ENCODE data around the gene TAOK1.
"Not testable (repeated sequence)": the region's sequence is repeated elsewhere in the genome, so short reads cannot be mapped to it uniquely, and the experiment has no call there.

TAOK1 gene

DNA sequence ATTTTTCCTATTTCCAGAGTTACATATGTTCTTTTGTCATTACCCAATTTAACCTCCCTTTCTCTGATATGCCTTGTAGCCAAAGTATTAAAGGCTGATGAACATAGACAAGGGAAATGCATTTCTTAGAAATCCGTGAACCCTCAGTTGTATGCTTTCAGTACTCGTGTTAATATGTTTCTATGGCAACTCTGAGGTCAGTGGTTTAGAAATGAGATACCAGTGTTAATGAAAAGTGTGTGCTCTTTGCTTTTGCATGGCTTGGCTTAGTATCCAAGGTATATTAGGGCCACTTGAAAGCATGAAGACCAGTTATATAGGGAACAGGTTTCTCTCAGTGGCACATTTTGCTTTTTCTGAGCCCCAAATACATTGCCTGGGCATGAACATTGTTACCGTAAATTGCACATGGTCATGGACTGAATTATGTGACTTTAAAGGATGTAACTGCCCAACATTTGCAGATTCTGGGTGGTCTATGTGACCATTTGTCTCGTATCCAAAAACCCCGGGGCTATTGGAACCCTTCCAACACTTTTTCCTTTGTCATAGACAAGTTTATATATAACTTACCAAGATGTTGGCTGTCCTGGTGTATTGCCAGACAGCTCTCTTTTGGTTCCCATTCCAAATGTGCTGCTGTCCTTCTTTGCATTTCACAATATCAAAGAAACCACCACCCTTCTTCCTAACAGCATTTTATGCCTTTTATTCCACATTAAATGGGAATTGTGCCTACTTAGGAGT is 159.2 kb downstream of the TAOK1 start:
- DNase-seq: no peak

DNA sequence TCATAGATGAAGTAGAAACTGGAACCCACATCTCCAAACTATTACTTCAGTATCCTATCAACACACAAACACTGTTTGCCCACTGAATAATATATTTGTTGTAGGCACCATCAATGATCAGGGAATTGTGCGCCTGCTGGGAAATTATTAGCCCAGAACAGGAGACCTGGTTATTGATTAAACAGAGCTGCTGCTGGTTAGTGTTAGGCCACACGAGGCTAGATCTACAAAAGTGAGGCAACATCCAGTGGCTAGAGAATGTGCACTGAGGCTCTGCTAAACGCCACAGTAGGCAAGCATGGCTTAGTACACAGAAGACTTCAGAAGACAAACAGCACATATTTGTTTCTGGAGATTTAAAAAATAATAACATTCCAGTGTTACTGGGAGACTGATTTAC is 165.7 kb downstream of the TAOK1 start:
- DNase-seq: no peak

DNA sequence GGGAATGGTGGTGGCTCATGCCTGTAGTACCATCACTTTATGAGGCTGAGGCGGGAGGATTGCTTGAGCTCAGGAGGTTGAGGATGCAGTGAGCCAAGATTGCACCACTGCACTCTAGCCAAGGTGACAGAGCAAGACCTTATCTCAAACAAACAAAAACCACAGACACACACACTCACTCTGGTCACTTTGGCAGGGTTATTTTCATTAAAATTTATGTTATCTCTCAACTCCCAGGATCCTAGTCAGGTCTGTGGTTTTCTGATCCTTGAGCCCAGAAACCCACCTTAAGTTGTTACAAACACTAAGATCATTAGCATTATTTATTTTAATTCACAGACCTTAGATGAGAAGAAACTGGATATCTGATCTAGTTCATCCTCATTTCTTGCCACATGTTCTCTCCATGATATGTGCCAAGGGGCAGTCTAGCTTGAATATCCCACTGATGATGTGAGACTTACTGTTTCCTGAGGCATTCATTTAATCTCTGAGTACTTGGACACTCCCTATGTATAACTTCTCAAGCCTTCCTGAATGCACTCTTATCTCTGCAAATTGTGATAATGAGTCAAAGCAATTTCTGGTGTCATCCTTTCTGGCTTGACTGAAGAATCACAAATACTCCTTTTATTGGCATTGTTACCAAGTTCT is 167.0 kb downstream of the TAOK1 start:
- DNase-seq: no peak

DNA sequence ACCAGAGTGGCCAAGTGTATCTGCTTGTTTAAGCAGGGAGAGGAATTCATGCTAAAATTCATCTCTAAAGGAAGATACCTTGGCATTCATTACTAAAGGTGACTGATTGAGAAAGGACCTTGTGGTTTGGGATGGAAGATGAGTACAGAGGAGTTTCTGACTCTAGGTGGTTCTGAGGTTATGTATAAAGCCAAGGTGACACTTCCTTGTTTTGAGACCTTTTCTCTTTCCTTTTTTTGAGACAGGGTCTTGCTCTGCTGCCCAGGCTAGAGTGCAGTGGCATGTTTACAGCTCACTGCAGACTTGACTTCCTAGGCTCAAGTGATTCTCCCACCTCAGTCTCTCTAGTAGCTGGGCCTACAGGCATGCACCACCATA is 167.6 kb downstream of the TAOK1 start:
- no peak for DNase-seq

DNA sequence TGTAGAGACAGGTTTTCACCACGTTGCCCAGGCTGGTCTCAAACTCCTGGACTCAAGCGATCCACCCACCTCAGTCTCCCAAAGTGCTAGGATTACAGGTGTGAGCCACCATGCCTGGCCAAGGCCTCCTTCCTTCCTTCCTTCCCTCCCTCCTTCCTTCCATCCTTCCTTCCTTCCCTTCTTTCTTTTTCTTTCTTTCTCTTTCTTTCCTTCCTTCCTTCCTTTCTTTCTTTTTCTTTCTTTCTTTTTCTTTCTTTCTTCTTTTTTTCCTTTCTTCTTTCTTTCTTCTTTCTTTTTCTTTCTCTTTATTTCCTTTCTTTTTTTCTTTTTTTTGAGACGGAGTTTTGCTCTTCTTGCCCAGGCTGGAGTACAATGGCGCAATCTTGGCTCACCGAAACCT is 168.0 kb downstream of the TAOK1 start:
- not testable (repeated sequence) for DNase-seq

DNA sequence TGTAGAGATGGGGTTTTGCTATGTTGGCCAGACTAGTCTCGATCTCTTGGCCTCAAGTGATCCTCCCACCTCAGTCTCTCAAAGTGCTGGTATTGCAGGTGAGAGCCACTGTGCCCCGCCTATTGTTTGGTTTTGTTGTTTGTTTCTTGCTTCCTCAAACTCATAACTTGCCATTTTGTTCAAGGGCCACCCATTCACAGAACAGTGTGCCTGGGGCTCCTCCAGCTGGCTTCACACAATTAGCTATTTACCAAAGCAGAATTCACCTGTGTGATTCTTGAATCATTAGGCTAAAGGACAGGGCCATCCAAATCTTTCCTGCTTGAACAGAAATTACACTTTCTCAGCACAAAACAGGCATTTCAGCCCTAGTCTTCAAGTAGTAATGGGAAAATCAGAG is 169.5 kb downstream of the TAOK1 start:
- DNase-seq: no peak

DNA sequence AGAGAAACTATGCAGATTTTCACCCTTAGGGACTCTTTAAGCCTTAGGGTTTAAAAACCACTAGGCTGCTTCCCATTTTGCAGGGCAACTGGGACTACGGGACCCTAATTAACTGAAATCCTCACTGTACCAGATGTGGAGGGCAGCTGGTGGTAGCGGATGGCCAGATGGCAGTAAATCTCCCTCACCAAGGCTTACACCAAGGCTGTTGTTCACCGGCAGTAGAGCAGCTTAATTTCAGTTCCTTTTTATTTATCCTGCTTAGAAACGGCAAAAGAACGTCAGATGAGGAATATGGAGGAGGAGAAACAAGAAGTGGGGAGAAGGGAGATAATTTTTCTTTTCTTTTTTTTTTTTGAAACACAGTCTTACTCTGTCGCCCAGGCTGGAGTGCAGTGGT is 170.2 kb downstream of the TAOK1 start:
- DNase-seq: peak; percentile 65 to 87 (median 77)

DNA sequence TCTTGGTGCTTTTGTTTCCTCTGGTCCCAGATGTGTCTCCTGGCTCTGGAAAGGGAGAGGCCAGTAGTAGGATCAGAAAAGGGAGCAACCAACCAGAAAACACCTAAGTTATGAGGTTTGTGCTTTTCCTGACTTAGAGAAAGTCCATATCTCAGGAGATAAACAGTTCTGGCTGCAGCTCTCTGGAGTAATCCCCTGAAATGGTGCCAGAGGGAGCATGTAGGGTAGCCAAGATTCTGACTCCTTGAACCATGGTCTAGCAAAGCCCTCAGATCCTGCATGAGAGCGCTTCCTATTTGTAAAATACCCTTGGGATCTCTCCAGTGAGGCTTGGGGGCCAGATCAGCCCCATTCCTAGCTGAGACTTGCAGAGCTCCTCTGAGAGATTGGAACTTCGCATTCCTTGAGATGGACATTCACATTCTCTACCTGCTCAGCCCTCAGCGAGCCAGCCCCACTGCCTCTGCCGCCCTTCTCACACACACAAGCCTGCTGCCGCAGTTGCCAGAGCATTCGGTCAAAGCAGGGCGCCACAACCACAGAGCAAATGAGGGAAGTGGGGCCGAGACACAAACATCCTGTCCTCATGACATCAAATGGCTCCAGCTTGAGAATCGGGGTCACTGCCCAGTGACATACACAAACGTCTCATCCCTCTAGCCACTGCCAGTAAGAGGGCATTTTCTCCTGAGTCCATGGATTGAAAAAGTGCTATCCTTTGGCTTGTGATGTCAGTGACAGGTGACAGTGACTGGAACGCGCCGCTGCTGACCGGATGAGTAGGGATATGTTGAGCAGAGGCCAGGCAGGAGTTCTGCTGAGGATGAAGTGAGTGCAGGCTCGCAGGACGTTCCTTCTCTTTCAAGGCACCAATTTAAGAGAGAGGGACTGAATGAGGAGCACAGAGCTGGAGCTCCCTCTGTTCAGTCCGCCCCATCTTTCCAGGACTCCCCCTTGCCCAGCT is 171.7 kb downstream of the TAOK1 start:
- DNase-seq: peak; percentile 75 to 85 (median 82)

DNA sequence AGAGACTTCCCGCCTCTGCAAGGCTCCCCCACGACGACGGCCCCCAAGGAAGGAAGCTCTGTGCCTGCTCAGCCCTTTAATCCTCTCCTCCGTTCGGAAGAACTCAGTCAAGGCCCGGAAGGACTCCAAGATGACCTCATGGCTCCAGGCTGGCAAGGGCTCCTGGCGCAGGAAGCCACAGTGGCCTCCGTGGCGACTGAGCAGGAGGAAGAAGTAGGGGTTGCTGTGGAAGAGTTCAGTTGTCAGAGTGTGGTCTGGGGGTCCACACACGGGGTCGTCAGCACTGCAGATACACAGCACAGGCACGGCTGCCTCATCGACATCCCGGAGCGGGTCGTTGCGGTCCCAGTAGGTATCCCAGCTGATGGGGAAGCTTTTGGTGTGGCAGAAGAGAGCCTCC is 172.5 kb downstream of the TAOK1 start:
- peak in 3 of 4 experiments; percentile 18 to 36 (median 18) for DNase-seq

DNA sequence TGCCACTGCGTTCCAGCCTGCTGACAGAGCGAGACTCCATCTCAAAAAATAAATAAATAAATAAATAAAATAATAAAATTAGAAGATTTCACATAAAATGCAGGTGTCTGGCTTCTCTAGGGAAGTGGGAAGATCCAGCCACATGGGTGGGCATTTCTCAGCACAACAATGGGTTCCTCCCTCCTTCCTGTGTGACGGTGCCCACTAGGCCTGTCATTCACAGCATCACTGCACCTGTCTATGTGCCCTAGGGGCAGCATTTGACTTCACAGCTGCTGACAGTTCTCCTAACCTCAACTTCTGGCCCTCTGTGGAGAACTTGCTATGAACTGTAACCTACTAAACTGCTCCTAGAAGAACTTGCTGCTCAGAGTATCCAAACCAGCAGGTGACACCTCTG is 173.7 kb downstream of the TAOK1 start:
- no peak for DNase-seq

DNA sequence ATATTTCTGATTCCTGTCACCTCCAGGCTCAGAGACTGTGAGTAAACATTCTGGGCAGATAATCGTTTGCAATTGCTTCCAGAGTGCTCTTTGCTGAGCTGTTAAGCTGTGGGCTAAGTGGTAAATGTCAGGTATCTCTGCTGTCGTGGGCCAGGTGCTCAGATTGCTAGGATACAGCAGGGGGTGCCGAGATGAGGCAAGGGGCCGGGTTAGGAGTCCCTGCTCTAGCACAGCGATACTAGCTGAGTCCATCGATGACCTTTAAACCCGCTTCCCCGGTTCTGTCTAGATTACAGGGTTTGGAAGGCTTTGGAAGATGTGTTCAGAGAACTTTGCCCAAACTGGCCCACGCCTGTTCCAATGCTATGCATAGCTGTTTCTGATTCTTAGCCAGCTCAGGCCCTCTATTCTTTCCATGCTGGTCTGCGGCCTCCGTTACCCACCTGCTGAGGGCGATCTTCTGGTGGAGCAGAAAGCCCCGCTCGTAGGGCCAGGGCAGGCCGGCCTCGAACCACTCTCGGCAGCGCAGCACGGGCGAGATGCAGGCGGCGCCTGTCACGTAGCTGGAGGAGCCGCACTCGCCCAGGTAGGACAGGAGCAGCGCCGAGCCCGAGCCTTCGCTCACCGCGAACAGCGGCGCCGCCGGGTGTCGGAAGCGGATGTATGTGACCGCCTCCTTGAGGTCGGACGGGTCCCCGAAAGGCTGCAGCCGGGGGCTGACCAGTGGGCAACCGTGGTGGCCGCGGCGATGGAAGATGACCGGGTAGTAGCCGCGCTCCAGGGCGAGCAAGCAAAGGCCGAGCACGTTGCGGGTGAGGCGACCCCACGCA is 175.7 kb downstream of the TAOK1 start:
- peak; percentile 15 to 67 (median 42) for DNase-seq

DNA sequence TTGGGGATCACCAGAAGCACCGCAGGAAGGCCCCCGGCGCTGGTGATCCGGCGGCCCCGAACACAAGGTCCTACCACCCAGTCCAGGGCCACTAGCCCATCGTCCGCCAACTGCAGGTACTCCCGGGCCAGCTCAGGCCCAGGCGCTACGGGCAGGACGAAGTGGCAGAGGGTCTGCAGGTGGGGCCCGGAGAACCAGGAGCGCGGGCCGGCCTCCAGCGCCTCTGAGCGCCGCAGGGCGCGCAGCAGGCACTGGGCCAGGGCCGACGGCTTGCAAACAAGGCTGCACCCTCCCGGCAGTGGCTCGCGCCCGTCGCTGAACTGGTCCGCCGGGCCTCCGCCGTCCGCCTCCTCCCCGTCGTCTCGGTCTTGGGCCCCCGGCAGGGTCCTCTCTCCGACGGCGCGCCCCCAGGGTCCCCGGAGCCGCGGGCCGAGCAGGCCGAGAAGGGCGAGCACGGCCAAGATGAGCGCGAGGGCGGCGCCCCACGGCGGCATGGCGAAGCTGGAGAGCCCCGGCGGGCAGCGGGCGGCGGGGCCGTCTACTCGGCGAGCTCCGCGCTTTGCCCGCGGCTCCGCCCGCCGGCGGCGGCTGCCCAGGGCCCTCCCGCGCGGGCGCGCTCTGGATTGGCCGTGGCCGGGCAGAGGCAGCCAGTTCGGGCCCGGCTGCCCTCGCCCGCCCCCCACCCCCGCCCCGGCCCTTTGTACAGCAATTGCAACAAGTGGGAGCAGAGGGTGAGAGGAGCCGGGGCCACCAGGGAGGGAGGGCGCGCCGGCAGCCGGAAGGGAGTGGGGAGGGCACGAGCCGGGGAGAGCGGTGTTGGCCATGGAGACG is 176.5 kb downstream of the TAOK1 start, which contains the start of gene ABHD15:
ABHD15 (minus strand) TSS at position 565 of the 831 bp plus-strand sequence; CDS start at position 494, 71 bp downstream.
- peak; percentile 87 to 95 (median 91) for DNase-seq

DNA sequence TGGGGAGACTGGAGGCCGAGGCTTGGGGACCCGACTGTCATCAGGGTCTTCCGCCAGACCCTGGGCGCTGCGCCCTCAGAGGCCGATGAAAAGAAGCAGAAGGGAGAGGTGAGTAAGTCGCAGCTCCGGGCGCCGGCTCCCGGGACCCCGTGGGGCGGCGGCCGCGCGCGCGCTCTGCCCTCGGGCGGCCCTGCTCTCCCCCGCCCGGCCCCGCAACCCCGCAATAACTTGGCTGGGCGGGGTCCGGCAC is 177.1 kb downstream of the TAOK1 start:
- no peak for DNase-seq

DNA sequence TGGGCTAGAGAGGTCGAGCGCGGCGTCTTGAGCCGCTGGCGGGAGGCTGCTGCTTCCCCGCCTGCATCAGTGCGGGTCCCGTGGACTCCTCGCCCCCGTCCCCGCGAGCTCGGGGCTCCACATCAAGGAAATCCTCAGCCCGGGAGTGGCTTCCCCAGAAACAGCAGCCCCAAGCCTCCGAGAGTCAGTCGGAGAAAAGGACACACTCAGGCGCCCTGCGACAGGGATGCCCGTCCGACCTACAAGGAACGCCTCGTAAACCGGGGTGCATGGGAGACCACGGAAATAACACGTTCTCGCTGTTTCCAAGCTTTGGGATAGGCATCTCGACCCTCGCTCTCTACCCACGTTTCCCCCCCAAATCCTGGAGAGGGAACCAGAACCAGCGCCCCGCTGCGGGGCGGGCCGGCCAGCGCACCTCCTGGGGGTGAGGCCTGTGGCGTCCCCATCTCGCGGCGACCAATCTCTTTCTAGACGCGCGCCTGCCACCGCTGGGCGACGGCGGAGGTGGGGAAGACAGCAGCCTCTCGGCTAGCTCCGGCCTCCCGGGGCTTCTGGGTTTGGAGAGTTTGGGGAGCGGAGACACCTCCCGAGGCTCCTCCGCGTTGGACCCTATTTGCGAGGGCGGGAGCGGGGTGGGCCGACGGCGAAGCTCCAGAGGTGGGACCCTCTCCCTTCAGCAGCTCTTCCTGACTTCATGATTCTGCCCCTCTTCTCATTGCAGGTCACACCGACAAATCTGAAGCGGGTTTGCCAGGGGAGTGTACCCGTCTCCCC is 177.6 kb downstream of the TAOK1 start:
- DNase-seq: peak; percentile 54 to 84 (median 71)

DNA sequence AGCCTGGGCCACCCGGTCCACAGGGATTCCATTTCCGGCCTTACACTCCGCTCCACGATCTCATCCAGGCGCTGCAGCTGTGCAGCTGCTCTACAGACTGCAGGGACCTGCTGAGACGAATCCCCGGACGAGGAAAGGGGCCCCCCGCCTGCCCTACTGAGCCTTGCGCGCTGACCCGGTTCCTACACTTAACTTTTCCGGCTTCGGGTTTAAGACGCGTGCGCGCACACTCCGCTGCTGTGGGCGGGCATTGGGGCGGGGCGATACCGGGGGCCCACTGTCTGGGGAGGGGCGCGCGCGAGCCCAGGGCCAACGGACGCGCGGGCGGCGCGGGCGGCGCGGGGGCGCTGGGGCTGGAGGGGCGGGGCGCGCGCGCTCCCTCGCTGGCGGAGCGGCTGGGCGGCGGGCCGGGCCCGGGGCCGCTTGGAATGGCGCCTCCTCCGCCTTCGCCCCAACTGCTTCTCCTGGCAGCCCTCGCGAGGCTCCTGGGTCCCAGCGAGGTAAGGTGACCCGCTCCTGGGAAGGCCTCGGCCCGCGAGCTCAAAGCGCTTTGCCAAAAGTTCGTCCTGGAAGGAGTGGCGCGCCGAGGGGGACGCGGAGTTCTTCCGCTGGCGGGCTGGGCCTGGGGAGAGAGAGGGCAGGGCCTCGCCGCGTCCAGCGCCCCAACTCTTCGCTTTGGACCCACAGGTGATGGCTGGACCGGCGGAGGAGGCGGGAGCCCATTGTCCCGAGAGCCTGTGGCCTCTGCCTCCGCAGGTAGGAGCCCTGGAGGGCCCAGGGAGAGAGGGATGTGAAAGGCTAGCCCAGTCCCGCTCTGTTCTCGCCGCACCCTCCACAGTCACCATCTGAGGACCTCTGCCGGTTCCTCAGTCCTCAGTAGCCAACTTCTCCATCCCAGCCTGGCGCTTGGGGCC is 178.4 kb downstream of the TAOK1 start, which contains the start of gene TP53I13:
TP53I13 (plus strand) TSS at position 371 of the 914 bp plus-strand sequence; CDS start at position 429, 58 bp downstream.
- peak; percentile 68 to 93 (median 80) for DNase-seq

DNA sequence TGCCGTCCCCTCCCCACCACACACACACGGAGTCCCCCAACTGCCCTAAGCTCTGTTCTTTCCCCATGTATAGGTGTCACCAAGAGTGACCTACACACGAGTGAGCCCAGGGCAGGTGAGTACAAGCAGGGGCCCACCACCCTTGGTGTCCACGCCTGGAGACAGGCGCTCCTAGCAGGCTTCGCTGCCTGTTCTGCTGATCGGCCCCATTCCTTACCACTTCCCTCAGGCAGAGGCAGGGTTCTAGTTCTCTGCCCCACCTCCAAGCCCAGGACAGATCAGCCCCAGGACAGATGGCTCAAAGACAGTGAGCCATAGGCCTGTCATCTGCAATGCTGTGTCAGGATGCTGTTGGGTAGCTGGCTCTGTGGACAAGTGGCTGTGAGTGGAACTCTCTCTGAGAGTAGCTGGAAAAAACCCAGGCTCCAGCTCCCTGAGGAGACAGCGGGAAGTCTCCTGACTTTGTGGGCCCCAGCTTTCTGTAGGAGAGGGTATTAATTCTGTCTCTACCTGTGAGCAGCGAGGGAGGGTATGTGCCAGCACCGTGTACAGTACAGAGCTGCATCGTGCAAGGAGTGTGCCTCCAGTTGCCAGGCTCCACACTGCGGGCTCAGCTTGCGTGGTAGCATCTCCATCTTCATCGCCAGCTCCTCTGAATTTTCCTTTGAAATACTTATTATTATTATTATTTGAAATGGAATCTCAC is 179.2 kb downstream of the TAOK1 start:
- peak in 2 of 4 experiments; percentile 21 to 27 for DNase-seq

DNA sequence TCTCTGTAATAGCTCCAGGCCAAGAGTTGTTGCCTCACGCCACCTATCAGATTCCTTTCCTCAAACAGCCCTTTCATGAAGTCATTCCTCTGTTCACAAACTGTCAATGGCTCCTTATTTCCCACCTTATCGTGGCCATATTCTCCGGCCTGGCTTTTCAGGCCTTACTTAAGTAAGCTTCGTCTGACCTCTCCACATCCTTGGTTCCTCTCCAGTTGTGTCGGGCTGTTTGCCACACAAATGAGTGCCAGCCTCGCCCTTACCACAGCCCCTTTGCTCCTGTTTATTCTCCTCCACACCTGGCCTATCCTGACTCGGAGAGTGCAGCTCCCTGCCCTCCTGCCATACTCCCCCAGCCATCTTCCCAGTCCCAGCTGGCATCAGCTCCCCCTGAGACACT is 180.4 kb downstream of the TAOK1 start:
- DNase-seq: no peak

DNA sequence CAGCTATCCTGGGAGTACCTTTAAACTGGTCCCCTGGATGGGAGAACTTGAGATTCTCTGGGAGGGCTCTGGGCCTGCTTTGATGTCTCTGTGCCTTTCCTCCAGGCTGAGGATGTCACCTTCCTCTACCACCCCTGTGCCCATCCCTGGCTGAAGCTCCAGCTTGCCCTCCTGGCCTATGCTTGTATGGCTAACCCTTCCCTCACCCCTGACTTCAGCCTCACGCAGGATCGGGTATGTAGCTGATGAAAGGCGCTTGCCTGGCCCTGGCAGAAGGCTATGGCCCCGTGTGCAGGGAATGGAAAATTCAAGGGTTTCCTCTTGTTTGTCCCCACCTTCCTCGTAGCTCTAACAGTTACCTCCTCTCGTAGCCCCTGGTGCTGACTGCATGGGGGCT is 181.3 kb downstream of the TAOK1 start:
- DNase-seq: no peak
